GF-D8 (cell line): ENCODE data around the gene UBLCP1.
"Not testable (repeated sequence)": the region's sequence is repeated elsewhere in the genome, so short reads cannot be mapped to it uniquely, and the experiment has no call there.

ENCODE experiments used
- DNase-seq: peaks from one replicate; lab custom pipeline; 2025; lab: John Stamatoyannopoulos, UW

The UBLCP1 gene

DNA sequence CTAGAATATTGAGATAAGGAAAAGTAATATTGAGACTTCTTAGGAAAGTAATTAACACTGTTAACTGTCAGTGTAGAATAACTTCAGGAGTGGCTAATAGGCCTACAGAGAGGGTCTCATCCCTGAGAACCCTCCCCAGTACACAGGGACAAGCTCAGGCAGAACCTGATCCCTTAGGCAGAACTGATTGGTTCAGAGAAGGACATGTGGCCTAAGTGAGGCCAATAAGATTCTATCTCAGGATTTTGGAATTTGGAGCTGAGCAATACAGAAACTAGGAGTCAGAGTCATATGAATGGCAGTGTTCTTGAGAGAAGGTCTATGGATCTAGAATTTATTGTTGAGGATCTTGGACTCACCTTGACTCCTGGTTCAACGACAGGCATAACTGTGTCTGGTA lies 10.9 kb upstream of the UBLCP1 start:
- no peak for DNase-seq

- no peak for DNase-seq
These were observed 6.1 kb upstream of the UBLCP1 start for GRCh38 chr5:159257007-159257406.

- DNase-seq, result no peak
These were observed 5.3 kb upstream of the UBLCP1 start for GRCh38 chr5:159257629-159258283.

- no peak for DNase-seq
These were observed 4.7 kb upstream of the UBLCP1 start for GRCh38 chr5:159258361-159258760.

- not testable (repeated sequence) for DNase-seq
These were observed 2.9 kb upstream of the UBLCP1 start for GRCh38 chr5:159260212-159260611.

- DNase-seq, result no peak
These were observed 625 bp upstream of the UBLCP1 start for GRCh38 chr5:159262472-159262858.

GRCh38 chr5:159263569-159263905 lies 447 bp downstream of the UBLCP1 start:
- no peak for DNase-seq

GRCh38 chr5:159266764-159267163 lies 3.7 kb downstream of the UBLCP1 start:
- not testable (repeated sequence) for DNase-seq

GRCh38 chr5:159269723-159270122 lies 6.6 kb downstream of the UBLCP1 start:
- DNase-seq, result no peak

DNA sequence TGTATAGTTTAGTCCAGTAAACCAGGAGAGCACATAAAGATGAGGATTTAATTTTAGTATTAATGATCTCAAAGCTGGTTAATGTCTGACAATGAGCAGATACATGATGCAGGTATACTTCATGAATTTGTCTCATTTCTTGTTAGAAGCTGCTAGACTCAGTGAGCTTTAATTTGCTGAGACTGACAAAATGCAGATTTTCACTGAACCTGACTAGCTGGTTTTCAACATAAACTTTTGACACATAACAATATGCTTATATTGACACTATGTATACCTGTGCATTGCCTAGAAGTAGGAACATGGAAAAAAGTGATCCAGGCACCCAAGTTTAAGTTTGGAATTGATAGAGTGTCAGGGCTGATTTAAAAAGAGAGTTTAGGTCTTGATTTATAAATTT lies 10.8 kb downstream of the UBLCP1 start:
- DNase-seq, result no peak

DNA sequence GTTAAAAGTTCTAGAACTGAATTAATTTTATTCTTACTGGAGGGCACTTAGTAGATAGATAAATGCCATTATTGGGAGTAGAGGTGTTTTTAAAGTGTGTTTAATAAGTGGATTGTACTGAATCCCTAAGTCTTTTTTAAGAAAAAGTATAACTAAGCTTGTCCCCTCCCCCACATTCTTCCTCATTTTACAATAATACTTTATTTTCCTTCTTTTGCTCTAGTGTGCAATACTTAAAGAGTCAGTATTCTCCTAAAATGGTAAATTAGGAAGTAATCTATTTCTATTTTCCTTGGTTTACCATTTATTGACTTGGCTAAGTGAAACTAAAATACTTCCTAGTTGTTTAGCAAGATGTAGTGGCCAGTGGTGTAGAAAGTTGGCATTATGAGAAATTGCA lies 11.6 kb downstream of the UBLCP1 start:
- no peak for DNase-seq

DNA sequence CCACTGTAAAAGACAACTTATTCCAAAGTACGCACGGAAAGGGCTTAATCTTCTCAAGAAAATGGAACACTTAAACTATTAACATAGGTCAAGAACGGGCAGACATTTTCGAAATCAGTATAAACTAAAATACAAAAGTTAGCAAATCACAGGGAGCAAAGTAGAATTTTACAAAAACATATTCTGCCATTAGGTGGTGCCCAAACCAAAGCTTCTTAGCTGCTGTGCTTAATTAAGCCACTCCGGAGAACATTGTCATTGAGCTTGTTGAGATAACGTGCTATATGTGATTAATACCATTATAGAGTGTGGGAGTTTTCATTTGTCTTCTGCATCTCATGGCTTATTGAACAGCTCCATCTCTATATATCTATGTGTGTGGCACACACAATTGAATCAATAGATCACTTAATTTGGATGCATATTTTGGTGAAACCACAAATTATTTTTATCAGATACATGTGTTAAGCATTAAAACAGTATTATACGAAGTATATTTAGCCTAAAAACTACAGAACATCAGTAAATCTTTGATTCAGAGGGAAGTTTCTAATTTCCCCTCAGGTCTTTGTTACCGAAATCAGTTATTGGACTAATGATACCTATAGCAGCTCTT lies 23.4 kb downstream of the UBLCP1 start:
- no peak for DNase-seq

DNA sequence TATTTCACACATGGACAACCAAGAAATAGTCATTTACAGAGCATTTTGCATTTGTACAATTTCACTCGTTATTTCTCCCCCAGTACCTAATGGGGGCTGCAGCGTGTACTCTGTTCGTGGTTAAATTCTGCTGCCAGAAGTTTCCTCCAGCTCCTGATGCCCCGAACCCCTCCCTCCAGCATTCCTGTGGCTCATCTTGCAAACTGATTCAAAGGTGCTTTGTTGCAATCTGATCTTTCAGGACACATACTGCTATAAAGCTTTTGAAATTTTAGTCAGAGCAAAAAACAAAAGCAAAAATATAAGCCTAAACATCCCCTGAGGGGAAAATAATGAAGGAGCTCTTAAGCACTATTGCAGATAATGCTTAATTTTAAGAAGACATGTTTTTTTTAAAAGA lies 27.7 kb downstream of the UBLCP1 start:
- DNase-seq, result no peak

DNA sequence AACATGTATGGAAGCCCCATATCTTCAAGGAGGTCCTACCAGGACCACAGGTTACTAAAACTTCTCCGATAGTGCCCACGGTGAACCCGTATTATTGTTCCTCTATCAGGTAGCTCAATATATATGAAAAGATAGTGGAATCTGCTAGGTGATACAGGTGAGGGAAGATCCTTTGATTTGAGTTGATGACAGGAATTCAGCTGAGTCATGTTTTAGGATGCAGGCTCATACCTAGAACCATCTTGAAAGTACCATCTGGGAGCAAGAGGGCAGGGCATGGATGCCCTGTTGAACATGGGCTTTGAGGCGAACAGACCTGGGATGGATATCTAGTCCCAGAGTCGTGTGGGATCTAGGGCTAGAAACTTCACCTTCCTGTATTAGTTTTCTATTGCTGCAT lies 31.8 kb downstream of the UBLCP1 start:
- DNase-seq, result no peak

DNA sequence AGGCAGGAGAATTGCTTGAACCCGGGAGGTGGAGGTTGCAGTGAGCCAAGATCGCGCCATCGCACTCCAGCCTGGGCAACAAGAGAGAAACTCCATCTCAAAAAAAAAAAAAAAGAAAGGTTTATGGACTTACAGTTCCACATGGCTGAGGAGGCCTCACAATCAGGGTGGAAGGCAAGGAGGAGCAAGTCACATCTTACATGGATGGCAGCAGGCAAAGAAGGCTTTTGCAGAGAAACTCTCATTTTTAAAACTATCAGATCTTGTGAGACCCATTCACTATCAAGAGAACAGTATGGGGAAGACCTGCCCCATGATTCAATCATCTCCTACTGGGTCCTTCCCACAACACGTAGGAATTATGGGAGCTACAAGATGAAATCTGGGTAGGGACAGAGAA lies 34.2 kb downstream of the UBLCP1 start:
- not testable (repeated sequence) for DNase-seq

DNA sequence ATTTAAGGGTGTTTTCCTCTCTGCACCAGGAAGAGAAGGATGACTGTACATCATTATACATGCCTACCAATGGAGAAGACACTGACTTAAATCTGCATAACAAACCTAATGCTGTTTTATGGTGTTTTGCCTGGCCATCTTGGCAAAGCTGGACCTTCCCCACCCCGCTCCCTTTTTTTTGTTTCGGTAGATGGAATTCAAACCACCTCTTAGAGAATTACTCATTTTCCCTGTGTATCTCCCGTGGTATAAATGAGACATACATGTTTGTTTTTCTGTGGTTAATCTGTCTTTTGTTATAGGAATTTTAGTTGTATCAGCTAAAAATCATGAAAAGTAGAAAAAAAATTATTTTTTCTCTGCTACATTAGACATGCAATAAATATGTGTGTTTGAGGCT lies 38.4 kb downstream of the UBLCP1 start:
- DNase-seq, result no peak

GRCh38 chr5:159301929-159302860 lies 39.1 kb downstream of the UBLCP1 start:
- not testable (repeated sequence) for DNase-seq

DNA sequence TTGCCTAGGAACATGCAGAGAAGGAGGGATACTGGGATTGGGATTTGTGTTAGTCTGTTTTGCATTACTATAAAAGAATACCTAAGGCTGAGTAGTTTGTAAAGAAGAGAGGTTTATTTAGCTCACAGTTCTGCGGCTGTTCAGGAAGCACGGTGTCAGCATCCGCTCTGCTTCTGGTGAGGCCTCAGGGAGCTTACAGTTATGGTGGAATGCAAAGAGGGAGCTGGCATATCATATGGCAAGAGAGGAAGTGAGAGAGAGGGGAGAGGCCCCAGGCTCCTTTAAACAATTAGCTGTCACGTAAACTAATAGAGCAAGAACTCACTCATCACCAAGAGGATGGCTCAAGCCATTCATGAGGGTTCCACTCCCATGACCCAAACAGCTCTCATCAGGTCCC lies 40.2 kb downstream of the UBLCP1 start:
- DNase-seq, result no peak

DNA sequence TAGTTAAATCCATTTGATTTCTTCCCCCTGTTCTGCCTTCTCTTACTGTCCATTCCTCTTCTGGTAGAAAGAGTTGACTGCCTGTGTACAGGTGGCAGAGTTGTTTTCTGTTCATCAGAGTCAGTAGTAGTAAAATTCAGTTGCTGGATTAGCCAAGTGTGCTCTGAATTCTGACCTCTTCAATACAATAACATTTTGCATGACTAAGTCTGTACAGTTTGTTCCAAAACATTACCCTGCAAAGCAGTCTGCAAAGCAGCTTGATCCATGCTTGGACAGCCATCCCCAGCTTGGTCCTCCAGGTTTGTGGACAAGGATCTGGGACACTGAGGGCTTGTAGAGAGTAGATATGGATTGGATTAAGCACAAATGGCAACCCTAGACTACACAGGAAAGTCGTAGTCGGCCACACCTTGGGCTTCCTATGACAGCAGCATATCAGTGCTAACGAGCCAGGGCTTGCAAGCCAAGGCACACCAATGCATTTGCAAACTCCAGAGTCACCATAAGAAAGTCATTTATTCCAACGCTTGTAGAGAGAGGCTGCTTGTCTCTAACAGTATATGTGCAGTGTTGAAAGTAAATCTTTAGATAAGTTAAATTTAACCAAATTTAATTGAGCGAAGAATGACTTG lies 42.0 kb downstream of the UBLCP1 start:
- DNase-seq, result no peak

DNA sequence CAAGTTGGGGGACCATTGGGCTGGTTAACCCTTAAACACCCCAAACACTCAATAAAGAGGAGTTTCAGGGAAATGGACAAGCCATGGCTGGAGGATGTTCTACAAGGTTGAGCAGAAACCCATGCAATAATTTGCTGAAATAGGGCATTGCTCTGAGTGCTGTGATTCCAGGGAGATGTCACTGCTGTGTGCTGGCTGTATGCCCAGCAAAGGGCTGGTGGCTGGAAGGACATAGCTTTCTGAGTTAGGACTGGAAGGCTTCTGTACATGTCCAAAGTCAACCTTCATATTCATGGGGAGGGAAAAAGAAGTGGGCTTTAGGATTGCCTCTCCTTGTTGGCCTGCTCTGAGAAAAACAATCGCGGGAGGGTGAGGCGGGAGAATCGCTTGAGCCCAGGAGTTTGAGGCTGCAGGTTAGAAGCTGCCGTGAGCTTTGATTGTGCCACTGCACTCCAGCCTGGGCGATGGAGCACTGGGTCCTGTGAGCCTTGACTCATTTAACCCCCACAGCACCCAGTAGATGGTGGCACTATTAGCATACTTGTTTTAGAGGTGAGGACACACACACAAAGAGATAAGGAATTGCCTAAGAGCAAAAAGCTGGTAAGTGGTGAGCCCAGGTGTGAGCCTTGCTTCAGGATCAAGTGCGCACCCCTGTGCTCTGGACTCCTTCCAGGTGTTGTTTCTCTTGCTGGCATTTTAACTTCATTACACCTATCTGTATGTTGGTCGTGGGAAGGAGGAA lies 46.8 kb downstream of the UBLCP1 start:
- no peak for DNase-seq

DNA sequence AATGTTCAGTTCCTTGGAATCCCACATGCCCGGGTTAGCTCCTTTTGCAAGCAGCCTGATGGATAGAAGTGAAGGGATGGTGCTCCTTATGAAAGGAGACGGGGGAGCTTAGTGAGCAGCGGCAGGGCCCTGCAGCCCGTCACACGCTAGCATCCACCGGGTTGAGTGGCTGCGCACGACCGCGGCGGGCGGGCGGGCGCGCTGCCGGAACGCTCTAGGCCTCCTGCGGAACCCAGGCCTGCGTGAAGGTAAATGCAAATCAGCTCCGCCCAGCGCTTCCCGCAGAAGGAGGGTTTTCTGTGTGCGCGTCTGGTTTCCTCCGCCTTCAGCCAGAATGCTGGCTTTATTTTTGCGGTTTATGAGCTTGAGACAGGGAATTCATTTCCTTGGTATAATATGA lies 47.4 kb downstream of the UBLCP1 start:
- no peak for DNase-seq

GRCh38 chr5:159311063-159311462 lies 48.0 kb downstream of the UBLCP1 start:
- no peak for DNase-seq
